MM.1S (cell line): ENCODE measurements around the gene USPL1.

Source experiments
- DNase-seq: peaks from one replicate; pipeline ENCODE4 v3.0.0-alpha.2; 2015
- H2AFZ ChIP-seq: fragments of 300-600 bp; sonication (generic); 2 replicates; pipeline ENCODE4 v1.6.0; 2016; ENCODE audit warnings: antibody characterized with exemption, low read length
- H3F3A ChIP-seq: fragments of 300-600 bp; sonication (generic); 2 replicates; pipeline ENCODE4 v1.6.1; 2016; ENCODE audit warnings: mild to moderate bottlenecking, antibody characterized with exemption, low read length, moderate library complexity, mixed read lengths; ENCODE audit not compliant: insufficient read depth
- H3K27ac ChIP-seq: fragments of 300-600 bp; sonication (generic); 2 replicates; pipeline ENCODE4 v1.5.1; 2016; ENCODE audit warnings: mild to moderate bottlenecking, low read length
- H3K27me3 ChIP-seq: fragments of 300-600 bp; sonication (generic); replicated peaks from 2 replicates; pipeline ENCODE4 v1.6.0; 2016; ENCODE audit warnings: low read length; ENCODE audit not compliant: insufficient read depth
- H3K36me3 ChIP-seq: fragments of 300-600 bp; sonication (generic); replicated peaks from 2 replicates; pipeline ENCODE4 v1.6.1; 2016; ENCODE audit warnings: mild to moderate bottlenecking, low read length, mixed read lengths; ENCODE audit not compliant: insufficient read depth
- H3K4me1 ChIP-seq: fragments of 300-600 bp; sonication (generic); 2 replicates; pipeline ENCODE4 v1.6.1; 2016; ENCODE audit warnings: low read length, mixed read lengths
- H3K4me2 ChIP-seq: fragments of 300-600 bp; sonication (generic); 2 replicates; pipeline ENCODE4 v1.6.0; 2016; ENCODE audit warnings: low read depth, low read length
- H3K4me3 ChIP-seq: fragments of 300-600 bp; sonication (generic); 2 replicates; pipeline ENCODE4 v1.5.1; 2016; ENCODE audit warnings: low read length, mixed read lengths
- H3K79me2 ChIP-seq: fragments of 300-600 bp; sonication (generic); 2 replicates; pipeline ENCODE4 v1.6.1; 2016; ENCODE audit warnings: mixed run types, low read length, mixed read lengths
- H3K9ac ChIP-seq: fragments of 300-600 bp; sonication (generic); 2 replicates; pipeline ENCODE4 v1.6.1; 2016; ENCODE audit warnings: low read length, mixed read lengths
- H3K9me2 ChIP-seq: fragments of 300-600 bp; sonication (generic); replicated peaks from 2 replicates; pipeline ENCODE4 v1.6.1; 2016; ENCODE audit warnings: mild to moderate bottlenecking, low read length, mixed read lengths; ENCODE audit not compliant: insufficient read depth
- H3K9me3 ChIP-seq: fragments of 300-600 bp; sonication (generic); replicated peaks from 2 replicates; pipeline ENCODE4 v1.6.1; 2016; ENCODE audit warnings: mild to moderate bottlenecking, low read length, mixed read lengths; ENCODE audit not compliant: insufficient read depth
- H4K20me1 ChIP-seq: fragments of 300-600 bp; sonication (generic); 2 replicates; pipeline ENCODE4 v1.6.1; 2016; ENCODE audit warnings: mild to moderate bottlenecking, low read length, moderate library complexity, mixed read lengths; ENCODE audit not compliant: insufficient read depth
- CTCF ChIP-seq: fragments of 300-600 bp; sonication (generic); IDR thresholded peaks from 2 replicates; pipeline ENCODE4 v1.5.1; 2016; ENCODE audit warnings: antibody characterized with exemption, low read length, mixed read lengths
- EZH2 ChIP-seq: fragments of 300-600 bp; sonication (generic); optimal IDR thresholded peaks from 2 replicates; pipeline ENCODE3; 2017; ENCODE audit warnings: low read depth, mild to moderate bottlenecking, antibody characterized with exemption, low read length, mixed read lengths
- EZH2phosphoT487 ChIP-seq: fragments of 300-600 bp; sonication (generic); IDR thresholded peaks from 2 replicates; pipeline ENCODE4 v1.6.1; 2018; ENCODE audit warnings: antibody characterized with exemption, low read length

Gene USPL1

GRCh38 chr13:30652746-30653386 is 35.1 kb downstream of the USPL1 start:
- TF ChIP-seq EZH2 (no peak), EZH2phosphoT487 (no peak), CTCF (no peak)
- no peak overlapping the region for H2AFZ ChIP-seq
- H3K36me3 ChIP-seq = no peaks in the 10 kb centered on the region; the same call in 1 of the 2 replicates
- no peak overlapping the region for H3K4me3 ChIP-seq
- peaks cover 23% of the 10 kb centered on the region for H3K4me1 ChIP-seq
- peaks cover 25% of the 10 kb centered on the region for H3K79me2 ChIP-seq
- H3K9me2 ChIP-seq = no peaks in the 10 kb centered on the region
- no peaks in the 10 kb centered on the region for H3K9me3 ChIP-seq
- peaks cover 9% of the 10 kb centered on the region; the same call in 1 of the 2 replicates for H3F3A ChIP-seq
- H3K27me3 ChIP-seq = no peaks in the 10 kb centered on the region
- no peak overlapping the region for H3K9ac ChIP-seq
- no peak overlapping the region for H3K4me2 ChIP-seq
- no peak overlapping the region; the same call in 1 of the 2 replicates for H3K27ac ChIP-seq
- no peak for DNase-seq
- H4K20me1 ChIP-seq = no peaks in the 10 kb centered on the region

GRCh38 chr13:30654430-30654829 is 36.7 kb downstream of the USPL1 start:
- H3F3A ChIP-seq = peaks cover 9% of the 10 kb centered on the region; the same call in 1 of the 2 replicates
- no peaks in the 10 kb centered on the region for H3K27me3 ChIP-seq
- H2AFZ ChIP-seq = no peak overlapping the region
- peak; percentile 58 for DNase-seq
- TF ChIP-seq EZH2phosphoT487 (no peak), CTCF (no peak), EZH2 (no peak)
- H3K79me2 ChIP-seq = peaks cover 15% of the 10 kb centered on the region
- H3K4me3 ChIP-seq = no peak overlapping the region
- no peaks in the 10 kb centered on the region for H3K9me3 ChIP-seq
- peak overlapping the region; percentile 52; the same call in 1 of the 2 replicates for H3K27ac ChIP-seq
- no peaks in the 10 kb centered on the region for H4K20me1 ChIP-seq
- H3K9ac ChIP-seq = no peak overlapping the region
- no peaks in the 10 kb centered on the region for H3K9me2 ChIP-seq
- H3K4me2 ChIP-seq = no peak overlapping the region
- no peaks in the 10 kb centered on the region; the same call in 1 of the 2 replicates for H3K36me3 ChIP-seq
- H3K4me1 ChIP-seq = peaks cover 23% of the 10 kb centered on the region

GRCh38 chr13:30656178-30656577 is 38.5 kb downstream of the USPL1 start:
- H3K9me2 ChIP-seq = no peaks in the 10 kb centered on the region
- no peak overlapping the region for H3K4me2 ChIP-seq
- H3K79me2 ChIP-seq = peaks cover 10% of the 10 kb centered on the region
- no peak overlapping the region for H3K4me3 ChIP-seq
- H3K36me3 ChIP-seq = no peaks in the 10 kb centered on the region; the same call in 1 of the 2 replicates
- TF ChIP-seq EZH2phosphoT487 (no peak), EZH2 (no peak)
- H3F3A ChIP-seq = peaks cover 9% of the 10 kb centered on the region; the same call in 1 of the 2 replicates
- H3K9ac ChIP-seq = no peak overlapping the region
- H3K4me1 ChIP-seq = peaks cover 23% of the 10 kb centered on the region
- DNase-seq = no peak
- no peaks in the 10 kb centered on the region for H3K9me3 ChIP-seq
- no peak overlapping the region for H2AFZ ChIP-seq
- H4K20me1 ChIP-seq = no peaks in the 10 kb centered on the region
- no peak overlapping the region for H3K27ac ChIP-seq
- H3K27me3 ChIP-seq = no peaks in the 10 kb centered on the region

- peaks cover 9% of the 10 kb centered on the region; the same call in 1 of the 2 replicates for H3F3A ChIP-seq
- peaks cover 7% of the 10 kb centered on the region for H3K79me2 ChIP-seq
- no peak for DNase-seq
- no peaks in the 10 kb centered on the region for H3K27me3 ChIP-seq
- no peaks in the 10 kb centered on the region; the same call in 1 of the 2 replicates for H3K36me3 ChIP-seq
- no peak overlapping the region for H3K27ac ChIP-seq
- no peak overlapping the region for H3K4me3 ChIP-seq
- H3K9me3 ChIP-seq = no peaks in the 10 kb centered on the region
- H3K4me2 ChIP-seq = no peak overlapping the region
- no peaks in the 10 kb centered on the region for H3K4me1 ChIP-seq
- no peaks in the 10 kb centered on the region for H4K20me1 ChIP-seq
- no peaks in the 10 kb centered on the region for H3K9me2 ChIP-seq
- TF ChIP-seq CTCF (no peak), EZH2 (no peak), EZH2phosphoT487 (no peak)
- H2AFZ ChIP-seq = no peak overlapping the region
- H3K9ac ChIP-seq = no peak overlapping the region
Observed at GRCh38 chr13:30659980-30660379, 42.3 kb downstream of the USPL1 start.
